Astrocyte (in vitro differentiated cells and primary cell): Measurements from ENCODE around the gene STXBP1.

ENCODE experiments used
- EZH2 ChIP-seq: IDR thresholded peaks from 2 replicates; pipeline ENCODE4 v1.6.1; 2012; ENCODE audit warnings: mild to moderate bottlenecking, low read length, inconsistent platforms; ENCODE audit not compliant: insufficient read depth
- TF ChIP-seq, protein P1 (sequence below): IDR thresholded peaks from 2 replicates; pipeline ENCODE4 v1.5.1; 2011; ENCODE audit warnings: low read depth, mild to moderate bottlenecking, inconsistent platforms, low read length, moderate library complexity; ENCODE audit not compliant: insufficient read depth

DNA sequence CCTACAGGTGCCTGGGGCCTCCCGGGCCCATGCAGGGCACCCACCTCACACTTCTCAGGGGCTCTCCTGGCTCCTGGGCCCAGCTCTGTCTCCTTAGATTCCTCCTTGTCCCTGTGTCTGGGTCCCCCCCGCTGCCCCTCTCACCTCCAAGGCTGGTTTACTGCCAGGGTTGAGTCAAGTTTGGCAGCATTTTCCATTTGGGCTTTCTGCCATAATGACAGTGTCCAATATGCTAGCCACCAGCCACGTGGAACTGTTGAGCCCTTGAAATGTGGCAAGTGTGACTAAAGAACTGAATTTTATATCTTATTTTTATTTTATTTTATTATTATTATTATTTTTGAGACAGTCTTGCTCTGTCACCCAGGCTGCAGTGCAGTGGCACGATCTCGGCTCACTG is 105.7 kb downstream of the STXBP1 start:
- TF ChIP-seq, protein P1, sequence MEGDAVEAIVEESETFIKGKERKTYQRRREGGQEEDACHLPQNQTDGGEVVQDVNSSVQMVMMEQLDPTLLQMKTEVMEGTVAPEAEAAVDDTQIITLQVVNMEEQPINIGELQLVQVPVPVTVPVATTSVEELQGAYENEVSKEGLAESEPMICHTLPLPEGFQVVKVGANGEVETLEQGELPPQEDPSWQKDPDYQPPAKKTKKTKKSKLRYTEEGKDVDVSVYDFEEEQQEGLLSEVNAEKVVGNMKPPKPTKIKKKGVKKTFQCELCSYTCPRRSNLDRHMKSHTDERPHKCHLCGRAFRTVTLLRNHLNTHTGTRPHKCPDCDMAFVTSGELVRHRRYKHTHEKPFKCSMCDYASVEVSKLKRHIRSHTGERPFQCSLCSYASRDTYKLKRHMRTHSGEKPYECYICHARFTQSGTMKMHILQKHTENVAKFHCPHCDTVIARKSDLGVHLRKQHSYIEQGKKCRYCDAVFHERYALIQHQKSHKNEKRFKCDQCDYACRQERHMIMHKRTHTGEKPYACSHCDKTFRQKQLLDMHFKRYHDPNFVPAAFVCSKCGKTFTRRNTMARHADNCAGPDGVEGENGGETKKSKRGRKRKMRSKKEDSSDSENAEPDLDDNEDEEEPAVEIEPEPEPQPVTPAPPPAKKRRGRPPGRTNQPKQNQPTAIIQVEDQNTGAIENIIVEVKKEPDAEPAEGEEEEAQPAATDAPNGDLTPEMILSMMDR: no peak
- TF ChIP-seq EZH2: no peak
